ENCODE results near the gene HSFX3. TPM values are rescaled to one million over a fixed set of nuclear protein-coding genes. Genes with fewer than 3 reads are reported as not detected.

HSFX3 gene
- total RNA-seq, 2 donors from 2014 or later = 0.50 to 0.74 TPM

DNA sequence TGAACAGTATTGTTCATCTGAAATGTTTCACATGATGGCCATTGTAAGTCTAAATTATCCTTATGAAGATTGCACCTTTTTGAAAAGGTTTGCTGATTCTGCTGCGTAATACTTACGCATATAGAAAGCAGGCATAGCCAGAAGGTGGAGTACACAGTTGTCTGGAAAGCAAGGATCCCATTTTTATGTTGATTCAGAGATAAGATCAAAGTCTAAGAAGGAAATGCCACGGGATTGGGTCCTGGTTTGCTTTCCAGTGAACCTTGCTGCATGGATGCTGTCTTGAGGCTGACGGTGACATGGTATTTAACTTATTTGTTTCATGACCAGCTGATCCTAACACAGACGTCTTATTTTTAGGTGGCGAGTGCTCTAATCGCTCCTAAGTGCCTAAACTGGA lies 22.0 kb upstream of the HSFX3 start:
- intact Hi-C loops (cut with DNase I) = no loop called here
- 68% methylated on average over 5 of the region's 7 CpGs for WGBS
- no peak overlapping the region for H3K4me3 ChIP-seq
- H3K36me3 ChIP-seq = no peaks in the 10 kb centered on the region
- no peaks in the 10 kb centered on the region for H3K4me1 ChIP-seq (replicated peaks)
- H3K27ac ChIP-seq = peak overlapping the region in 1 of 2 donors; percentile 41
- H3K27me3 ChIP-seq (replicated peaks; ENCODE audit: insufficient read depth) = no peaks in the 10 kb centered on the region
- H3K9me3 ChIP-seq = no peaks in the 10 kb centered on the region
- no peak for DNase-seq (ENCODE audit: low spot score)
- TF ChIP-seq, protein P1, sequence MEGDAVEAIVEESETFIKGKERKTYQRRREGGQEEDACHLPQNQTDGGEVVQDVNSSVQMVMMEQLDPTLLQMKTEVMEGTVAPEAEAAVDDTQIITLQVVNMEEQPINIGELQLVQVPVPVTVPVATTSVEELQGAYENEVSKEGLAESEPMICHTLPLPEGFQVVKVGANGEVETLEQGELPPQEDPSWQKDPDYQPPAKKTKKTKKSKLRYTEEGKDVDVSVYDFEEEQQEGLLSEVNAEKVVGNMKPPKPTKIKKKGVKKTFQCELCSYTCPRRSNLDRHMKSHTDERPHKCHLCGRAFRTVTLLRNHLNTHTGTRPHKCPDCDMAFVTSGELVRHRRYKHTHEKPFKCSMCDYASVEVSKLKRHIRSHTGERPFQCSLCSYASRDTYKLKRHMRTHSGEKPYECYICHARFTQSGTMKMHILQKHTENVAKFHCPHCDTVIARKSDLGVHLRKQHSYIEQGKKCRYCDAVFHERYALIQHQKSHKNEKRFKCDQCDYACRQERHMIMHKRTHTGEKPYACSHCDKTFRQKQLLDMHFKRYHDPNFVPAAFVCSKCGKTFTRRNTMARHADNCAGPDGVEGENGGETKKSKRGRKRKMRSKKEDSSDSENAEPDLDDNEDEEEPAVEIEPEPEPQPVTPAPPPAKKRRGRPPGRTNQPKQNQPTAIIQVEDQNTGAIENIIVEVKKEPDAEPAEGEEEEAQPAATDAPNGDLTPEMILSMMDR (IDR thresholded peaks at IDR 0.05) = no peak
- TF ChIP-seq POLR2AphosphoS5 (IDR thresholded peaks at IDR 0.05) = no peak
- no peak for TF ChIP-seq POLR2A (IDR thresholded peaks at IDR 0.05)

DNA sequence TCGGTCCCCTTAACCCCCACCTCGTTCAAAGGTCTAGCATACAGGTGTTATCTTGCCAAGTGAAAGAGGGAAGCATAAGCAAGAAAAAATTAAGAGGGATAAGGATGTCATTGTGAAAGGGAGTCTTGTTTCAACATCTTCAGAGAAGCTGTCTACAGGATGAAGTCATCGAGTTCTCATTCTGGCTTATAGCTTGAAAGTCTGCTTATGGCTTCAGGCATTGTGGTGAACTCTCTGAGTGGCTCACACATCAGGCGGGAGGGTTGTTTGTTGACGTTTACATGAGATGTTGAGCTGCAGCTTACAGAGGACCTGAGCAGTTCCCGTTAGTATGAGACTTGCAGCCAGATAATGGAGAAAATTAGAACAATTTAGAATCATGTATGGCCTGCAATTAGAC lies 20.9 kb upstream of the HSFX3 start:
- no peaks in the 10 kb centered on the region for H3K27me3 ChIP-seq (replicated peaks; ENCODE audit: insufficient read depth)
- no peaks in the 10 kb centered on the region for H3K36me3 ChIP-seq
- no peak overlapping the region for H3K4me3 ChIP-seq
- WGBS = 54% methylated on average over 6 of the region's 6 CpGs
- H3K9me3 ChIP-seq = no peaks in the 10 kb centered on the region
- intact Hi-C loops (cut with DNase I) = no loop called here
- H3K27ac ChIP-seq = no peak overlapping the region
- TF ChIP-seq POLR2AphosphoS5 (IDR thresholded peaks at IDR 0.05) (no peak), POLR2A (IDR thresholded peaks at IDR 0.05) (no peak)
- TF ChIP-seq, protein P1 (IDR thresholded peaks at IDR 0.05) = no peak
- no peaks in the 10 kb centered on the region for H3K4me1 ChIP-seq (replicated peaks)
- no peak for DNase-seq (ENCODE audit: low spot score)

DNA sequence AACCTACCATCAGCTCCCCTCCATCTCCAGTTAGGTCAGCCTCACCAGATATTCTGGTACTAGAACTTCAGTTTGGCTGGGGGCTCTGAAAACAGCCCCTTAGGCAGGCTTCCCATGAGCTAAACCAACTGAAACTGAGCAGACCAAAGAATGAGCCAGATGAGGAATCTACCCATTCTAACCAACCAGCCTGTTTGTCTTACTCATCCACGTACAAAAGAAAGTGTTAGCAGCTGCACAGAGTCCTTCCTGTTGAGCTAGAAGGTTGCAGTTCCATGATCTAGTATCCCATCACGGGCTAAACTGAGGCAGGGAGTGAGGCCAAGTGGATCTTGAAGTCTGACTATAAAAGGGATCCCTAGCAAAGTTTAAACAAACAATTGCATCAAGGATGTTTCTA lies 20.0 kb upstream of the HSFX3 start:
- H3K27me3 ChIP-seq (replicated peaks; ENCODE audit: insufficient read depth) = no peaks in the 10 kb centered on the region
- H3K9me3 ChIP-seq = no peaks in the 10 kb centered on the region
- intact Hi-C loops (cut with DNase I) = no loop called here
- H3K36me3 ChIP-seq = no peaks in the 10 kb centered on the region
- 67% methylated on average over 2 of the region's 2 CpGs for WGBS
- no peak overlapping the region for H3K27ac ChIP-seq
- DNase-seq (ENCODE audit: low spot score) = no peak
- H3K4me1 ChIP-seq (replicated peaks) = no peaks in the 10 kb centered on the region
- no peak overlapping the region for H3K4me3 ChIP-seq
- TF ChIP-seq, protein P1 (IDR thresholded peaks at IDR 0.05) = no peak
- TF ChIP-seq POLR2AphosphoS5 (IDR thresholded peaks at IDR 0.05) (no peak), POLR2A (IDR thresholded peaks at IDR 0.05) (no peak)

DNA sequence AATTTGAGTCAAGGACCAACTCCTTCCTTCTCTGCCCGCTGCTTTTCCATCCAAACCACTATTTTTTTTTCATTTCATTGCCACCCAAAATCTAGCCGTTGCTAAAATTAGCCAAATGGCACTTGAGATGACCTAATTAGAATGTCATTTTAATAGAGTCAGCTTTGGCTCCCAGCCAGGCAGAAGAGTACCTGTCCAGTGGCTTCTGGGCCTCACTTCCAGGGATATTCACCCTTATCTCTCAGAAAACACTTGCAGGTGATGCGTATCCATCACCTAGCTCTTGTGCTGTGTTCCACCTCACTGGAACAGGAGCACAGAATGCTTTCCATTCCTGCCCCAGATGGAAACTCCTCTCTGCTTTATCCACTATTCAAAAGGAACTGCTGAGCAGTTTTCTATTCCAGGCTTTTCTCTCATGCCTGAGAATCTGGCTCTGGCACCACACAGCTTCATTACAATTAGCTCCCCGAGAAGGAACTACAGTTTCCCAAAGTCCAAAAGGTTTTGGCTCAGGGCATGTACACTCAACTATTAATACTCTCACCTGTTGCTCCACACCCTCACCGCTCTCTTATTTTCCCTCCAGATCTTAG lies 19.1 kb upstream of the HSFX3 start:
- no peak overlapping the region for H3K27ac ChIP-seq
- no peaks in the 10 kb centered on the region for H3K36me3 ChIP-seq
- no peaks in the 10 kb centered on the region for H3K4me1 ChIP-seq (replicated peaks)
- no peak overlapping the region for H3K4me3 ChIP-seq
- WGBS = 59% methylated on average over 5 of the region's 5 CpGs
- no peaks in the 10 kb centered on the region for H3K27me3 ChIP-seq (replicated peaks; ENCODE audit: insufficient read depth)
- intact Hi-C loops (cut with DNase I) = no loop called here
- no peaks in the 10 kb centered on the region for H3K9me3 ChIP-seq
- no peak for DNase-seq (ENCODE audit: low spot score)
- no peak for TF ChIP-seq POLR2A (IDR thresholded peaks at IDR 0.05)
- TF ChIP-seq, protein P1 (IDR thresholded peaks at IDR 0.05) = no peak
- no peak for TF ChIP-seq POLR2AphosphoS5 (IDR thresholded peaks at IDR 0.05)

DNA sequence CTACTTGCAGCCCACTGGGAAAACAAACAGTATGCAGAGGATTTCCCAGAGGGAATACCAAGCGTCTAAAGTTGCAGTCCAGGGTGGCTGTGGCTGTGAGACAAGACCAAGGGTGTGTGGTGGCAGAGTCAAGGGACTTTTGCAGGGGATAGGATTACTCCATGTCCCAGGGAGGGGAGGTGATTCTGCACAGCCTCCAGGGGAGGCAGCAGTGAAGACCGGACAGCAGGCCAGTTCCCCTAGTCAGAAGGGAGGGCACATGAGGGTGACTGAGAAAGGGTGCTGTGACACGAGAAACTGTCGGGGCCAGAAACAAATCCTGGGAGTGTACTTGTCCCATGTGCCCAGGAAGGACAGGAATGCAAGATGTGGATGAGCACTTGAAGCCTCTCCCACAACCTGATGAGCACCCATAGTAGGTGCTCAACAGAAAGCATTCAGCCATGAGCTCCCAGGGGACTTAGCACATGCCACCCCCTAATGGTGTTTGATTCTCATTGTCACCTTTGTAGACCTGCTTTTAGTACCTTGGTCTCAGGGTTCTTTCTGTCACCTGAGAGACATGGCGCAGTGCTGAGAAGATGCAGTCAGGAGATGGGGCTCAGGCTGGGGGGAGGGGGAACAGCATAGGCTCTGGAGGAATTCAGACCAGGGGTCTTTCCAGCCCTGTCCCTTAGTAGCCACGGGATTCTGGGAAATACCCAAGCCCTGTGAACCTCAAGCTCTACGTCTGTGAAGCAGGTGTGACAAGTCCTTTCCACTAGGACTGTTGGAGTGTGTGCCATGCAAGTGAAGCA lies 18.1 kb upstream of the HSFX3 start:
- intact Hi-C loops (cut with DNase I) = no loop called here
- H3K27ac ChIP-seq = no peak overlapping the region

More for the DNA sequence above, 18.1 kb upstream of the HSFX3 start:
- DNase-seq (ENCODE audit: low spot score) = no peak
- Histone ChIP-seq H3K36me3 (no peaks in the 10 kb centered on the region), H3K27me3 (replicated peaks; ENCODE audit: insufficient read depth) (no peaks in the 10 kb centered on the region), H3K9me3 (no peaks in the 10 kb centered on the region), H3K4me3 (no peak overlapping the region), H3K4me1 (replicated peaks) (no peaks in the 10 kb centered on the region)
- WGBS = 93% methylated on average over 7 of the region's 7 CpGs
- no peak for TF ChIP-seq POLR2A (IDR thresholded peaks at IDR 0.05)
- TF ChIP-seq, protein P1 (IDR thresholded peaks at IDR 0.05) = no peak
- TF ChIP-seq POLR2AphosphoS5 (IDR thresholded peaks at IDR 0.05) = no peak
